Activated naive CD4-positive, alpha-beta T cell treated with anti-CD3 and anti-CD28 coated beads for 36 hours (primary cell): ENCODE results near the gene TTC9B. TPM values are rescaled to one million over a fixed set of nuclear protein-coding genes. Genes with fewer than 3 reads are reported as not detected.

Experiments
- CTCF ChIA-PET: fragments of 350-600 bp; sonication (Branson Sonifier 250); formaldehyde crosslinking; loops from one replicate; lab custom pipeline; 2021; ENCODE audit warnings: antibody characterized with exemption; lab: Charles Lee
- DNase-seq: peaks from one replicate; pipeline ENCODE4 v3.0.0-alpha.2; 2020
- H3K27ac Mint-ChIP-seq: one replicate; pipeline ENCODE4 v1.8.0; 2021; ENCODE audit warnings: mild to moderate bottlenecking, mixed read lengths
- H3K27me3 Mint-ChIP-seq: one replicate; pipeline ENCODE4 v1.8.0; 2021; ENCODE audit warnings: low read depth, mixed read lengths
- H3K36me3 Mint-ChIP-seq: one replicate; pipeline ENCODE4 v1.8.0; 2021; ENCODE audit warnings: low read depth, mixed read lengths
- H3K4me1 Mint-ChIP-seq: one replicate; pipeline ENCODE4 v1.8.0; 2021; ENCODE audit warnings: low read depth, mixed read lengths
- H3K4me3 Mint-ChIP-seq: one replicate; pipeline ENCODE4 v1.8.0; 2021; ENCODE audit warnings: mild to moderate bottlenecking, moderate library complexity, mixed read lengths
- H3K9me3 Mint-ChIP-seq: one replicate; pipeline ENCODE4 v1.8.0; 2021; ENCODE audit warnings: mixed read lengths
- intact Hi-C: fragments of 100-400 bp; cut with micrococcal nuclease; formaldehyde crosslinking; loops from one replicate; pipeline ENCODE4 v1.15.1; 2023
- total RNA-seq, 2 experiments: library from RNA; stranded (reverse); gene quantifications; one replicate each; pipeline ENCODE4 v1.2.3, GENCODE V29; 2021

The TTC9B gene
- total RNA-seq, 2 experiments from 2014 or later, result not detected

GRCh38 chr19:40216013-40216776 is 2.0 kb downstream of the TTC9B start:
- CTCF ChIA-PET, result interaction anchor here (1.2 to 5.9 kb wide), 2 partner anchors 71 to 76 kb away, joined by 3 to 39 read pairs; no protein-coding TSS in a partner anchor
- intact Hi-C loops, result no loop called here
- H3K9me3 Mint-ChIP-seq, result no peaks in the 10 kb centered on the region
- H3K27ac Mint-ChIP-seq, result no peak overlapping the region
- peaks cover 12% of the 10 kb centered on the region for H3K4me1 Mint-ChIP-seq
- DNase-seq, result no peak
- no peak overlapping the region for H3K4me3 Mint-ChIP-seq
- H3K36me3 Mint-ChIP-seq, result peaks cover 2% of the 10 kb centered on the region
- peaks cover 44% of the 10 kb centered on the region for H3K27me3 Mint-ChIP-seq

- peaks cover 38% of the 10 kb centered on the region for H3K27me3 Mint-ChIP-seq
- H3K4me3 Mint-ChIP-seq, result no peak overlapping the region
- CTCF ChIA-PET, result no interaction called here
- intact Hi-C loops, result no loop called here
- H3K27ac Mint-ChIP-seq, result no peak overlapping the region
- peaks cover 9% of the 10 kb centered on the region for H3K4me1 Mint-ChIP-seq
- H3K36me3 Mint-ChIP-seq, result peaks cover 6% of the 10 kb centered on the region
- no peaks in the 10 kb centered on the region for H3K9me3 Mint-ChIP-seq
- no peak for DNase-seq
These were observed 3.2 kb downstream of the TTC9B start for GRCh38 chr19:40214936-40215335.

GRCh38 chr19:40213882-40214570 is 4.2 kb downstream of the TTC9B start:
- DNase-seq, result no peak
- Mint-ChIP-seq H3K9me3 (no peaks in the 10 kb centered on the region), H3K36me3 (peaks cover 8% of the 10 kb centered on the region), H3K4me1 (peaks cover 9% of the 10 kb centered on the region), H3K27me3 (peaks cover 28% of the 10 kb centered on the region), H3K4me3 (no peak overlapping the region), H3K27ac (no peak overlapping the region)
- CTCF ChIA-PET, result no interaction called here
- intact Hi-C loops, result no loop called here

GRCh38 chr19:40213251-40213829 is 4.8 kb downstream of the TTC9B start:
- H3K27ac Mint-ChIP-seq, result no peak overlapping the region
- no peaks in the 10 kb centered on the region for H3K9me3 Mint-ChIP-seq
- no peak overlapping the region for H3K4me3 Mint-ChIP-seq
- CTCF ChIA-PET, result no interaction called here
- peaks cover 9% of the 10 kb centered on the region for H3K36me3 Mint-ChIP-seq
- H3K4me1 Mint-ChIP-seq, result peaks cover 7% of the 10 kb centered on the region
- no peak for DNase-seq
- intact Hi-C loops, result no loop called here
- peaks cover 22% of the 10 kb centered on the region for H3K27me3 Mint-ChIP-seq

GRCh38 chr19:40210889-40211288 is 7.3 kb downstream of the TTC9B start:
- Mint-ChIP-seq H3K36me3 (peaks cover 9% of the 10 kb centered on the region), H3K4me1 (no peaks in the 10 kb centered on the region), H3K27me3 (peaks cover 2% of the 10 kb centered on the region), H3K27ac (no peak overlapping the region), H3K9me3 (no peaks in the 10 kb centered on the region), H3K4me3 (no peak overlapping the region)
- CTCF ChIA-PET, result no interaction called here
- intact Hi-C loops, result no loop called here
- no peak for DNase-seq

GRCh38 chr19:40208602-40209001 is 9.6 kb downstream of the TTC9B start:
- CTCF ChIA-PET, result no interaction called here
- H3K27me3 Mint-ChIP-seq, result no peaks in the 10 kb centered on the region
- peaks cover 9% of the 10 kb centered on the region for H3K36me3 Mint-ChIP-seq
- no peak overlapping the region for H3K27ac Mint-ChIP-seq
- intact Hi-C loops, result no loop called here
- H3K9me3 Mint-ChIP-seq, result no peaks in the 10 kb centered on the region
- H3K4me1 Mint-ChIP-seq, result no peaks in the 10 kb centered on the region
- no peak for DNase-seq
- no peak overlapping the region for H3K4me3 Mint-ChIP-seq

- H3K27me3 Mint-ChIP-seq, result no peaks in the 10 kb centered on the region
- H3K27ac Mint-ChIP-seq, result no peak overlapping the region
- no peaks in the 10 kb centered on the region for H3K9me3 Mint-ChIP-seq
- intact Hi-C loops, result no loop called here
- no peak overlapping the region for H3K4me3 Mint-ChIP-seq
- H3K4me1 Mint-ChIP-seq, result no peaks in the 10 kb centered on the region
- H3K36me3 Mint-ChIP-seq, result peaks cover 4% of the 10 kb centered on the region
- no peak for DNase-seq
- CTCF ChIA-PET, result no interaction called here
These were observed 12.4 kb downstream of the TTC9B start for GRCh38 chr19:40205760-40206159.

- DNase-seq, result no peak
- CTCF ChIA-PET, result no interaction called here
- no peaks in the 10 kb centered on the region for H3K4me1 Mint-ChIP-seq
These were observed 13.8 kb downstream of the TTC9B start for GRCh38 chr19:40204381-40204780.

GRCh38 chr19:40200341-40201099 is 17.7 kb downstream of the TTC9B start:
- no peak for DNase-seq
- CTCF ChIA-PET, result interaction anchor here (0.6 kb wide), 1 partner anchor 220 kb away, joined by 4 read pairs; no protein-coding TSS in a partner anchor
- Mint-ChIP-seq H3K36me3 (no peaks in the 10 kb centered on the region), H3K27ac (no peak overlapping the region), H3K4me1 (no peaks in the 10 kb centered on the region), H3K27me3 (no peaks in the 10 kb centered on the region), H3K9me3 (no peaks in the 10 kb centered on the region), H3K4me3 (no peak overlapping the region)
- intact Hi-C loops, result no loop called here

More at GRCh38 chr19:40204381-40204780, 13.8 kb downstream of the TTC9B start:
- Mint-ChIP-seq H3K4me3 (no peak overlapping the region), H3K9me3 (no peaks in the 10 kb centered on the region), H3K36me3 (peaks cover 3% of the 10 kb centered on the region), H3K27me3 (no peaks in the 10 kb centered on the region), H3K27ac (no peak overlapping the region)
- intact Hi-C loops, result no loop called here

- DNase-seq, result no peak
- Mint-ChIP-seq H3K27me3 (no peaks in the 10 kb centered on the region), H3K9me3 (no peaks in the 10 kb centered on the region), H3K4me3 (no peak overlapping the region), H3K27ac (no peak overlapping the region), H3K36me3 (no peaks in the 10 kb centered on the region), H3K4me1 (peaks cover 8% of the 10 kb centered on the region)
- intact Hi-C loops, result no loop called here
- CTCF ChIA-PET, result no interaction called here
These were observed 19.8 kb downstream of the TTC9B start for GRCh38 chr19:40198272-40198990.

- Mint-ChIP-seq H3K4me3 (no peak overlapping the region), H3K4me1 (peaks cover 30% of the 10 kb centered on the region), H3K36me3 (no peaks in the 10 kb centered on the region), H3K9me3 (no peaks in the 10 kb centered on the region), H3K27ac (no peak overlapping the region), H3K27me3 (no peaks in the 10 kb centered on the region)
- DNase-seq, result no peak
- CTCF ChIA-PET, result no interaction called here
- intact Hi-C loops, result no loop called here
These were observed 24.7 kb downstream of the TTC9B start for GRCh38 chr19:40193587-40193849.
